ENCODE measurements around the gene PAGR1. TPM values are rescaled to one million over a fixed set of nuclear protein-coding genes. Genes with fewer than 3 reads are reported as not detected.

PAGR1 gene
- 42.0 and 44.8 TPM in 2 replicates for total RNA-seq

GRCh38 chr16:29815793-29816693 is at the start of gene PAGR1:
TSS of gene PAGR1 (plus strand) at chr16:29816152. CDS start at chr16:29816526, 374 bp downstream.

DNA sequence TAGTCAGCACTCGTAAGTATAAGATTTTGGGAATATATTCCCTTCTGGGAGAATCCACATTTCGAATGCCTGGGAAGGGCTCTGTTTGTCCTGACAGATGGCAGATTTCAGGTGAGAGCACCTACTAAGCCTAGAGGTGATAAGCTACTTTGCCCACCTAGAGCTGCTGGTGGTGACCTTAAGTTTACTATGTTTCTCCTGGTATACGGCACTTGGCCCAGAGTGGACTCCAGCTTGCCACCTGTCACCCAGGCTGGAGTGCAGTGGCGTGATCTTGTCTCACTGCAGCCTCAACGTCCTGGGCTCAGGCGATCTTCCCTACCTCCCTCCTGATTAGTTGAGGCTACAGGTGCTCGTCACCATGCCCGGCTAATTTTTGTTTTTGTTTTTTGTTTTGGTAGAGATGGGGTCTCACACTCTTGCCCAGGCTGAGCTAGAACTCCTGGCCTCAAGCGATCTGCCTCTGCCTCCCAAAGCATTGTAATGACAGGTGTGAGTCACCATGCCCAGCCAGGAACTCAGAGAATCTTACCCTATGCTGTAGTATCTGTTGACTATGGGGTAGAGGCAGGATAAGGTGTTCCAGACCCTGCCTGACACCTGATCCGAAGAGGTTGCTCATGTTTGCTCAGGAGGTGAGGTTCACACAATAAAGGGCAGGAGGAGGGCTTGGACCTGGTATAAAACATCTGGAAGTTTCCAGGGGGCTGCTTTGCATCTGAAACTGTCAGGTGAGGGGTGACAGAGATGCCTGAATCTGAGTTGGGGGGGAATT is 38.2 kb upstream of the PAGR1 start, which contains the start of gene ZG16:
Gene ZG16, plus strand, starts transcription at position 681 of the 775 bp plus-strand sequence. CDS start 1,011 bp downstream, outside the sequence.

DNA sequence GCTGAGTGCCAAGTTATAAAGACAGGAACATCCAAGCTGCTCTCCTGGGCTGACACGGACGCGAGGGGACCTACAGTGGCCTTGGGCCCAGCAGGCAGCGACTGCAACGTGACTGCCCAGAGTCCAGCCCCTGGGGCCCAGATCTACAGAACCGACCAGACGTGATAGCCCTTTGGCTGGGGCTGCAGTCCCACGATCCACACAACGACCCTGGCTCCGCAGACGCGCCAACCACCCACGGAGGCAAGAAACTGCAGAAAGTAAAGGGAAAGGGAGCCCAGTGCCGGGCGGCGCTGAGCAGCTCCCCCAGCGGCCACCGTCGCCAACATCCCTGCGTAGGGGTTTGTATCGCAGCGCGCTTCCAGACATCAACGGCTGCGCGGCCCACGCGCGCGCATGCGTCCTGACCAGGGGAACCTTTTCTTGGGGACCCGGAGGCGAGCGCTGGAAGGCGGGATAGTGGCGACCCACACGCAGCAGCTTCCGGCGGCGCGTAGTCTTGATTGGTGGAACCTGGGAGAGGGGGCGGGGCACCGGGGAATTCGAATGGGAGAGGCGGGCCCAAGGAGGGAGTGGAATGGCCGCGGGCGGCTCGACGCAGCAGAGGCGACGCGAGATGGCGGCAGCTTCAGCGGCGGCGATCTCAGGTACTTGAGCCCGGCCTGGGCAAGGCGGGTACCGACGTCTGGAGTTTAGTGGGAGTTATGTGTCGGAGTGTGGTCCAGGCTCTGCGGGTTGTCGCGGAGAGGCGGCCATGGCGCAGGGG is 25.6 kb upstream of the PAGR1 start, which contains the start of gene KIF22:
Gene KIF22, plus strand, starts transcription at position 569 of the 766 bp plus-strand sequence. Its CDS starts 9 bp downstream, at position 578.

GRCh38 chr16:29806099-29806579 is 9.8 kb upstream of the PAGR1 start, which contains the start of gene MAZ:
TSS of gene MAZ (plus strand) at chr16:29806529. CDS start at chr16:29806702, 173 bp downstream.

GRCh38 chr16:29811896-29812665 is 3.9 kb upstream of the PAGR1 start, which contains the start of gene PRRT2:
TSS of gene PRRT2 (plus strand) at chr16:29812193. CDS start at chr16:29813055, 862 bp downstream.

DNA sequence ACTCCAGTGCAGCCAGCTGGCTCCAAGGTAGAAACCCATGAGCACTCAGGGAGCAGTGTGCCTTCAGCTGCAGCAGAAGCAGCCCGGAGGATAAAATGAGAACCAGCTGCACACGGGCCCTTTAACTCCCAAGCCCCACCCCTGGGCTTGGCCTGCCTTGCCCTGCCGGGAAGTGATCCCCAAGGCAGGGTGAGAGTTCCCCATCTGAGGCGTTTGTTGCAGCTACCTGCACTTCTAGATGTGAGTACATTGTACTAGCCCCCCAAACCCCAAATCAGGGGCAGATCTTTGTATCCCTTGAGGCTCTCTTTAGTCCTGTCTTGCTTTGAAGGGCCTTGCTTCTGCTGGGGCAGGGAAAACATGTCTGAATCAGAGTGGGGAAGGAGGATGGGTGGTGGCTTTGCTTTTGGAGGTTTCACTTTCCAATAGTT is 4.3 kb downstream of the PAGR1 start, which contains the start of gene MVP:
Gene MVP, plus strand, starts transcription at position 192 of the 431 bp plus-strand sequence. CDS start 10,088 bp downstream, outside the sequence.

DNA sequence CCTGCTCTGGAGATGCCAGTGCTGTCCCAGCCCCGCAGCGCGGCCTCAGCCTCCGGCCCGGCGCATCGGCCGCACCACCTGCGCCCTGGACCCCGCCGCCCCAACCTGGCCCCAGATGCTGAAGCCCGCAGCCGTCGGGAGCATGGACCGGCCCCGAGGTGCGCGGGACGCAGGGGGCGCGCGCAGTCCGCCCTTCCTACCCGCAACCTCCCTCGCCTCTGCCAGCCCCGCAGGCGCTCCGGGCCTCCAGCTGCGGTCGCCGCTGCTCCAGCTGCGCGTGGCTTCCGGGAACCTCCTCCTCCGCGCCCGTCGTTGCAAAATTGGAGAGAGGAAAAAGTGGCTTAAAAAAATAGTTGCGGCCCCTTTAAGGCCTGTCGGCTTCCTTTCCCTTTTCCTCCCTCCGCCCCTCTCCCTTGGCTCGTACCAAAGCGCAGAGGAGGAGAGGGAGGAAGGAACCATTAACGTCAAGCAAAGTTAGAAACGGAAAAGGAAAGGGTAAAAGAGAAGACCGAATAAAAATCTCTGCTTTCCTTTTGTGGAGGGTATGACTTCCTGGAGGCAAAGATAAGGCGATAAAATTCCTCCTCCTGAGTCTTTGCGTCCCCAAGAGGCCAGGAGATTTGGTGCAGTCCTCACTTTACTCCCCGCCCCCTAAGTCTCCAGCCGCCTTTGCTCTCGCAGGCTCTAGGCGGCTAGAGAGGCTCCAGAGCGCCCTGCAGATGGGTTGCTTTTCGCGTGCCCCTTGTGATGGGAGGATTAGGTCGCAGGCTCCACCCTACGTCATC is 47.1 kb downstream of the PAGR1 start, which contains the start of gene CDIPT:
Gene CDIPT, minus strand, starts transcription at position 343 of the 785 bp plus-strand sequence. CDS start 369 bp downstream, outside the sequence.

Small RNA genes within 50 kb of the gene (small RNA-seq; reads per million reads assigned to genes)
- gene AC009133.6 (not detected), gene AC120114.4 (not detected)

Other genes with a start within 250 kb of the PAGR1 start
- not detected in 2 replicates for gene SPN, start 152.9 kb upstream of the PAGR1 start, total RNA-seq
- gene QPRT, start 137.0 kb upstream of the PAGR1 start, total RNA-seq, result 58.1 and 63.6 TPM in 2 replicates
- gene C16orf54, start 70.2 kb upstream of the PAGR1 start, total RNA-seq, result not detected in 2 replicates
- 0.33 and 1.2 TPM in 2 replicates for gene ZG16, start 37.9 kb upstream of the PAGR1 start, total RNA-seq
- 40.1 and 81.7 TPM in 2 replicates for gene KIF22, start 25.4 kb upstream of the PAGR1 start, total RNA-seq
- gene MAZ, start 9.6 kb upstream of the PAGR1 start, total RNA-seq, result 411 and 461 TPM in 2 replicates
- 1.2 and 13.3 TPM in 2 replicates for gene PRRT2, start 4.0 kb upstream of the PAGR1 start, total RNA-seq
- 38.1 and 71.7 TPM in 2 replicates for gene MVP, start 4.3 kb downstream of the PAGR1 start, total RNA-seq
- gene CDIPT, start 47.1 kb downstream of the PAGR1 start, total RNA-seq, result 66.7 and 80.3 TPM in 2 replicates
- 1.2 and 2.7 TPM in 2 replicates for gene SEZ6L2, start 83.4 kb downstream of the PAGR1 start, total RNA-seq
- 0.79 TPM in 1 of 2 replicates, not detected in the other for gene ASPHD1, start 84.3 kb downstream of the PAGR1 start, total RNA-seq
- 13.0 and 15.7 TPM in 2 replicates for gene KCTD13, start 110.1 kb downstream of the PAGR1 start, total RNA-seq
- gene TMEM219, start 145.9 kb downstream of the PAGR1 start, total RNA-seq, result 65.6 and 66.7 TPM in 2 replicates
- 65.2 and 74.3 TPM in 2 replicates for gene TAOK2, start 157.7 kb downstream of the PAGR1 start, total RNA-seq
- gene HIRIP3, start 179.5 kb downstream of the PAGR1 start, total RNA-seq, result 9.8 and 10.5 TPM in 2 replicates
- gene INO80E, start 180.1 kb downstream of the PAGR1 start, total RNA-seq, result 34.9 and 52.2 TPM in 2 replicates
- gene DOC2A, start 194.9 kb downstream of the PAGR1 start, total RNA-seq, result not detected in 2 replicates
- not detected in 2 replicates for gene C16orf92, start 207.0 kb downstream of the PAGR1 start, total RNA-seq
- not detected in 2 replicates for gene TLCD3B, start 215.1 kb downstream of the PAGR1 start, total RNA-seq
- 572 and 1,018 TPM in 2 replicates for gene ALDOA, start 249.6 kb downstream of the PAGR1 start, total RNA-seq